Measurements from ENCODE around the gene MYCN. TPM values are rescaled to one million over a fixed set of nuclear protein-coding genes. Genes with fewer than 3 reads are reported as not detected.

The MYCN gene
- total RNA-seq, 4 donors from 2014 or later, result 0.48 to 7.0 (median 0.82) TPM; not detected in 1

DNA sequence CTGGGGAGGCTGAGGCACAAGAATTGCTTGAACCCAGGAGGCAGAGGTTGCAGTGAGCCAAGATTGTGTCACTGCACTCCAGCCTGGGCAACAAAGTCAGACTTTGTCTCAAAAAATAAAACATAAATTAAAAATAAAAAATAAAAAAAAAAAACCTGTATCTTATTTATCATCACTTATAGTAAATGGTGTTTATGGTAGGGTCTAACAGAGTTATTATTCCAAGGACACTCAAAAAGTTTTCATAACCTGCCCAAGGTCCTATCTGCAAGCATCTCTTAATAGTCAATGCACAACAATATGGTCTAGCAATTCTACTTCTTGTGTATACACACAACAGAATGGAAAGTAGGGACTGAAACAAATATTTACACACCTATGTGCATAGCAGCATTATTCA lies 47.3 kb upstream of the MYCN start:
- no peak for DNase-seq
- H3K27ac ChIP-seq, result no peak overlapping the region
- H3K4me1 ChIP-seq, result no peaks in the 10 kb centered on the region
- H3K4me3 ChIP-seq, result no peak overlapping the region
- no peaks in the 10 kb centered on the region for H3K27me3 ChIP-seq
- no peaks in the 10 kb centered on the region for H3K36me3 ChIP-seq
- in situ Hi-C loops (cut with MboI; ENCODE audit: low pct_ligation_motif_present in 1 of 4, low pct_unique_long_range_greater_than_20kb in 1 of 4, low sequenced_read_pairs in 3 of 4), result no loop called here
- TF ChIP-seq POLR2AphosphoS5 (IDR thresholded peaks at IDR 0.05), result no peak
- TF ChIP-seq, protein P1, sequence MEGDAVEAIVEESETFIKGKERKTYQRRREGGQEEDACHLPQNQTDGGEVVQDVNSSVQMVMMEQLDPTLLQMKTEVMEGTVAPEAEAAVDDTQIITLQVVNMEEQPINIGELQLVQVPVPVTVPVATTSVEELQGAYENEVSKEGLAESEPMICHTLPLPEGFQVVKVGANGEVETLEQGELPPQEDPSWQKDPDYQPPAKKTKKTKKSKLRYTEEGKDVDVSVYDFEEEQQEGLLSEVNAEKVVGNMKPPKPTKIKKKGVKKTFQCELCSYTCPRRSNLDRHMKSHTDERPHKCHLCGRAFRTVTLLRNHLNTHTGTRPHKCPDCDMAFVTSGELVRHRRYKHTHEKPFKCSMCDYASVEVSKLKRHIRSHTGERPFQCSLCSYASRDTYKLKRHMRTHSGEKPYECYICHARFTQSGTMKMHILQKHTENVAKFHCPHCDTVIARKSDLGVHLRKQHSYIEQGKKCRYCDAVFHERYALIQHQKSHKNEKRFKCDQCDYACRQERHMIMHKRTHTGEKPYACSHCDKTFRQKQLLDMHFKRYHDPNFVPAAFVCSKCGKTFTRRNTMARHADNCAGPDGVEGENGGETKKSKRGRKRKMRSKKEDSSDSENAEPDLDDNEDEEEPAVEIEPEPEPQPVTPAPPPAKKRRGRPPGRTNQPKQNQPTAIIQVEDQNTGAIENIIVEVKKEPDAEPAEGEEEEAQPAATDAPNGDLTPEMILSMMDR (IDR thresholded peaks at IDR 0.05), result no peak
- TF ChIP-seq POLR2A (IDR thresholded peaks at IDR 0.05), result no peak
- no peak for TF ChIP-seq EP300 (IDR thresholded peaks at IDR 0.05; ENCODE audit: low read depth)
- peaks cover 0 to 3% of the 10 kb centered on the region in 2 donors for H3K9me3 ChIP-seq
- intact Hi-C loops (cut with DNase I; ENCODE audit: low total_unique reads), result no loop called here

DNA sequence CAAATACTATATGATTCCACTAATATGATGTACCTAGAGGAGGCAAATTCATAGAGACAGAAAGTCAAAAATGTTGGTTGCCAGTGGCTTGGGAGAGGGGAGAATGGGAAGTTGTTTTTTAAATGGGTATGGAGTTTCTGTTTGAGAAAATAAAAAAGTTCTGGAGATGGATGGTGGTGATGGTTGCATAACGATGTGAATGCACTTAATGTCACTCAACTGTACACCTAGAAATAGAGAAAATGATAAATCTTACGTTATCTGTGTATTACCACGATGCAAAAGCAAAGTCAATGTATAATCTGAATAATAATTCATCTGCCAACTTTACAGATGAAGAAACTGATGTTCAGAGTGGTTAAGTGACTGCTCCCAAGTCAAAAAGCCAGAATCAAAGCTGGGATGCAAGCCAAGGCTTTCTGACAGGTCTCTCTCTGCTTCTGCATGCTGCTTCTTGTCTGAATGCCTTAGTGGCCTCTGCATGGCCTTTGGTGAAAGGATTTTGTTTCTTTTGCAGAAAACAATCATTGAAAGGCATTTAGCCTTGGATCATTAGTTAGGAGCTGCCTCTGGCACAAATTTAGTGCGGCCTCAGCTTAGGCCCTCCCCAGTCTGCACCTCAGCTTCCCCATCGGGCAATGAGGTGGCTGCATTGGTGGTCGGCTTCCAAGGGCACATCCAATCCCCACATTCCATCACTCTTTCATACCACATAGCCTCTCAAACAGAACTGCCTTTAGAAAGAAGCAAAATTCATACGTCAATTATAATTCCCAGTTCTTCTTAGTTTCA lies 46.5 kb upstream of the MYCN start:
- no peak overlapping the region for H3K4me3 ChIP-seq
- WGBS, 2 donors (ENCODE audit: low coverage in 1 of 2), result 68 to 70% methylated on average over 6 to 7 of the region's 7 CpGs
- TF ChIP-seq POLR2AphosphoS5 (IDR thresholded peaks at IDR 0.05) (no peak), EP300 (IDR thresholded peaks at IDR 0.05; ENCODE audit: low read depth) (no peak), POLR2A (IDR thresholded peaks at IDR 0.05) (no peak)
- TF ChIP-seq, protein P1 (IDR thresholded peaks at IDR 0.05), result no peak
- H3K9me3 ChIP-seq, result peaks cover 0 to 3% of the 10 kb centered on the region in 2 donors
- DNase-seq, result no peak
- no peaks in the 10 kb centered on the region for H3K27me3 ChIP-seq
- in situ Hi-C loops (cut with MboI; ENCODE audit: low pct_ligation_motif_present in 1 of 4, low pct_unique_long_range_greater_than_20kb in 1 of 4, low sequenced_read_pairs in 3 of 4), result no loop called here
- H3K4me1 ChIP-seq, result no peaks in the 10 kb centered on the region
- no peaks in the 10 kb centered on the region for H3K36me3 ChIP-seq
- intact Hi-C loops (cut with DNase I; ENCODE audit: low total_unique reads), result no loop called here
- H3K27ac ChIP-seq, result no peak overlapping the region

DNA sequence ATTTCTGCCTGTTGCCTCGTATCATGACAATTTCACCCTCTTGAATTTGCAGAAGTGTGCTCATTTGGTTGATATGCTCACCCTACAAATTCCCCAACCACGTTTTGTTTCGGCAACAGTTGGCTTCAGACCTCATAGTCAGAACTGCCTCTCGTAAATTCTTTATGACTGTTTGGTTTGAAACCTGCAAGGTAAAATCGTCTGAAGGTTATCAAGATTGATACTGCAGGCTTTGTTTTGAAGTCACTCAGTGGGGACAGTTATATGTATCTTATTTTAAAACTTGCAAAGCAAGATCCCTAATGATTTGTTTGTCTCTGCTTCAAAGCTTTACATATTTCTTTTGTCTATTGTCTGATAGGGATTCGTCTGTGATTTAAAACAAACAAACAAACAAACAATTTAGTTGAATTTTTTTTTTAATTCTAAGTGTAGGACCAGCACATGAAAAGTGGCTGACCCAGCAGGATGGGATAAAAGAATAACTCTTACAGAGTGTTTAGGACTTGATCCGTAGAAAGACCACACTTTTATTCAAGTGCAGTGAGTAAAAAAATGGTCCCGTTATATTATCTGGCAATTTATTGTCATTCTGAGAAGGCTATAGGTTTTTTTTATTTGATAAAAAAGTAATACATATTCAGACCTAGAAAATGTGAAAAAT lies 45.7 kb upstream of the MYCN start:
- H3K4me1 ChIP-seq, result no peaks in the 10 kb centered on the region
- peaks cover 0 to 3% of the 10 kb centered on the region in 2 donors for H3K9me3 ChIP-seq
- WGBS, 2 donors (ENCODE audit: low coverage in 1 of 2), result 48 to 54% methylated on average over 8 of the region's 8 CpGs
- in situ Hi-C loops (cut with MboI; ENCODE audit: low pct_ligation_motif_present in 1 of 4, low pct_unique_long_range_greater_than_20kb in 1 of 4, low sequenced_read_pairs in 3 of 4) (no loop called here), intact Hi-C loops (cut with DNase I; ENCODE audit: low total_unique reads) (no loop called here)
- TF ChIP-seq, protein P1 (IDR thresholded peaks at IDR 0.05), result no peak
- TF ChIP-seq POLR2A (IDR thresholded peaks at IDR 0.05) (no peak), EP300 (IDR thresholded peaks at IDR 0.05; ENCODE audit: low read depth) (no peak), POLR2AphosphoS5 (IDR thresholded peaks at IDR 0.05) (no peak)
- no peak for DNase-seq
- H3K4me3 ChIP-seq, result no peak overlapping the region
- no peaks in the 10 kb centered on the region for H3K27me3 ChIP-seq
- H3K36me3 ChIP-seq, result no peaks in the 10 kb centered on the region
- no peak overlapping the region for H3K27ac ChIP-seq

DNA sequence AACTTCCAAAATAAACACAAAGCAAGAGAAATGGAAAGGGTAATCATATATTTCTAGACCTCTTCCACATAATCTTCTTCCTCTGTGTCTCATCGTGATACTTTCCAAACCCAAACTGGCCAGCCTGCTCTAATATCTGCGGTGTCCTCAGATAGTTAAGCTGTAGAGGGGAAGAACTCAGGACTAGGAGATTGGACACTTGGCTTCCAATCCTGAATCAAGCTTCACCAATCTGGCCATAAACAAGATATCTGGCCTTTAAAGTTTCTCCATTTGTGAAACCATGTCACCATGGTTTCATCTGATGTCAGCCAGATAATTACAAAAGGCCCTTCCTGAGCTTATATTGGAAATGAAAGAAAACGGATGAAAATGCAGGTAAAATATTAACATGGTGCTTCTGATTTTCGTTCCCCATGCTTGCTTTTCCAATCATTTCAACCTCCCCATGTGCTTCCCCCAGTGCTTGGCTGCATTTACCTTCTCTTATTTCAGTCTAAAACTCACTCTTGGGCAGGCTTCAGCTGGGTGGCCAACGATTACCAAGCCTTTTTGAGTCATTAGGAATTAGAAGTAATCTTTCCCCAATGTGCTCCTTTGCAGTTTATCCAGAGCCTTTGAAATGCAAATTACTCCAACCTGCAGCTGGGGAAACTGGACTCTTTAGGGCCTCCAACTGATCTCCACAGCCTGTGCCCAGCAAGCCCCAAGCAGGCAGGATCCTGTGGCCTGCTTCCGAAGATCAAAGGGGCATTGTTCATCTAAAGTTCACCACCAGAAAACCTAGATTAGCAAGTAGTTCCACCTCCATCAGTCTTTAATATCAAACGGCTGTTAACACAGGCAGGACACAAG lies 44.5 kb upstream of the MYCN start:
- intact Hi-C loops (cut with DNase I; ENCODE audit: low total_unique reads), result no loop called here
- 73 to 78% methylated on average over 4 to 7 of the region's 7 CpGs for WGBS, 2 donors (ENCODE audit: low coverage in 1 of 2)

More for the DNA sequence above, 44.5 kb upstream of the MYCN start:
- TF ChIP-seq, protein P1 (IDR thresholded peaks at IDR 0.05), result no peak
- TF ChIP-seq POLR2A (IDR thresholded peaks at IDR 0.05) (no peak), EP300 (IDR thresholded peaks at IDR 0.05; ENCODE audit: low read depth) (no peak), POLR2AphosphoS5 (IDR thresholded peaks at IDR 0.05) (no peak)
- Histone ChIP-seq H3K27me3 (no peaks in the 10 kb centered on the region), H3K27ac (no peak overlapping the region), H3K36me3 (no peaks in the 10 kb centered on the region), H3K4me1 (no peaks in the 10 kb centered on the region), H3K4me3 (no peak overlapping the region), H3K9me3 (peaks cover 0 to 3% of the 10 kb centered on the region in 2 donors)
- in situ Hi-C loops (cut with MboI; ENCODE audit: low pct_ligation_motif_present in 1 of 4, low pct_unique_long_range_greater_than_20kb in 1 of 4, low sequenced_read_pairs in 3 of 4), result no loop called here
- no peak for DNase-seq

All from transverse colon (tissue), 4 donors.